HCT116 (cell line): ENCODE data around the gene POU6F1. TPM values are rescaled to one million over a fixed set of nuclear protein-coding genes. Genes with fewer than 3 reads are reported as not detected.

ENCODE experiments used
- ATAC-seq: fragments of 200-7000 bp; cut with Tn5 transposase; 2 replicates; pipeline ENCODE4 v1.9.1; 2020; ENCODE audit warnings: mild to moderate bottlenecking, moderate library complexity
- BruUV-seq: library from RNA; stranded (reverse); fragments of 400-500 nt; replicated peaks from 2 replicates; lab custom pipeline; 2021; lab: Mats Ljungman, UMichigan
- CTCF ChIA-PET: fragments of 300-600 bp; sonication (Branson Sonifier 250); formaldehyde crosslinking; loops from one replicate; lab custom pipeline; 2021; ENCODE audit warnings: antibody characterized with exemption; lab: Charles Lee
- POLR2A ChIA-PET: fragments of 300-600, 350-600 bp; sonication (Branson Sonifier 250); formaldehyde crosslinking; loops from one replicate; lab custom pipeline; 2021; ENCODE audit warnings: antibody characterized with exemption; lab: Charles Lee
- RAD21 ChIA-PET, 2 experiments: fragments of 300-600 bp; sonication (Branson Sonifier 250); formaldehyde crosslinking; loops; one replicate each; lab custom pipeline; 2023; ENCODE audit warnings: low total read pairs in 2 of 2; ENCODE audit not compliant: uncharacterized antibody in 2 of 2, unreplicated experiment in 2 of 2, low non-redundant PET in 1 of 2; lab: Charles Lee
- DNase-seq: peaks from one replicate; pipeline ENCODE4 v3.0.0-alpha.2; 2010; ENCODE audit warnings: low read depth, low spot score
- H2AFZ ChIP-seq: fragments of 200-600 bp; shearing (Covaris generic), sonication (generic); 2 replicates; pipeline ENCODE4 v1.6.1; 2017; ENCODE audit warnings: low read depth, mixed run types, mixed read lengths, antibody characterized with exemption, low read length; ENCODE audit not compliant: poor library complexity, severe bottlenecking
- H3K27ac ChIP-seq: 2 replicates; pipeline ENCODE4 v1.5.1; 2012; ENCODE audit warnings: low read depth, low read length
- H3K27me3 ChIP-seq: fragments of 200-600 bp; sonication (generic); 2 replicates; pipeline ENCODE4 v1.6.1; 2016; ENCODE audit warnings: mixed run types, low read length, mixed read lengths; ENCODE audit not compliant: insufficient read depth
- H3K36me3 ChIP-seq, 2 experiments: fragments of 200-500 bp in 1 of 2; fragments of 200-600 bp in 1 of 2; sonication (Bioruptor generic) in 1 of 2; sonication (generic) in 1 of 2; 2 replicates each; pipeline versions ENCODE4 v1.5.1 to v1.6.1; 2014 to 2016; ENCODE audit warnings: low read length in 2 of 2, inconsistent platforms in 1 of 2, mixed read lengths in 1 of 2, mixed run types in 1 of 2; ENCODE audit not compliant: insufficient read depth in 2 of 2, control insufficient read depth in 1 of 2
- H3K4me1 ChIP-seq, 2 experiments: fragments of 200-600 bp in 1 of 2; sonication (generic) in 1 of 2; 2 replicates each; pipeline versions ENCODE4 v1.5.1 to v1.6.1; 2012 to 2017; ENCODE audit warnings: low read length in 2 of 2, inconsistent platforms in 1 of 2, mild to moderate bottlenecking in 1 of 2, mixed read lengths in 1 of 2, mixed run types in 1 of 2, moderate library complexity in 1 of 2; ENCODE audit not compliant: insufficient read depth in 2 of 2, control insufficient read depth in 1 of 2
- H3K4me2 ChIP-seq: fragments of 200-600 bp; sonication (generic); 2 replicates; pipeline ENCODE4 v1.6.1; 2017; ENCODE audit warnings: mixed run types, low read length, mixed read lengths
- H3K4me3 ChIP-seq, 2 experiments: fragments of 200-600 bp in 1 of 2; sonication (generic) in 1 of 2; replicated peaks in 1 of 2; 2 replicates each; pipeline ENCODE4 v1.5.1; 2011 to 2016; ENCODE audit warnings: low read length in 2 of 2, control low read depth in 1 of 2, low read depth in 1 of 2, mild to moderate bottlenecking in 1 of 2, mixed read lengths in 1 of 2, mixed run types in 1 of 2
- H3K79me2 ChIP-seq: fragments of 200-600 bp; sonication (generic); 2 replicates; pipeline ENCODE4 v1.6.1; 2017; ENCODE audit warnings: mild to moderate bottlenecking, mixed run types, low read length, moderate library complexity, mixed read lengths; ENCODE audit not compliant: insufficient read depth
- H3K9ac ChIP-seq: fragments of 200-600 bp; sonication (generic); 2 replicates; pipeline ENCODE4 v1.6.1; 2016; ENCODE audit warnings: low read length, mixed read lengths
- H3K9me2 ChIP-seq: fragments of 200-600 bp; sonication (generic), shearing (Covaris generic); 2 replicates; pipeline ENCODE4 v1.6.1; 2017; ENCODE audit warnings: mixed run types, mild to moderate bottlenecking, moderate library complexity; ENCODE audit not compliant: insufficient read depth
- H3K9me3 ChIP-seq, 2 experiments: fragments of 200-500 bp in 1 of 2; fragments of 200-600 bp in 1 of 2; sonication (Bioruptor generic) in 1 of 2; sonication (generic) in 1 of 2; 2 replicates each; pipeline ENCODE4 v1.6.1; 2014 to 2017; ENCODE audit warnings: low read length in 2 of 2, mixed read lengths in 2 of 2, inconsistent platforms in 1 of 2, low read depth in 1 of 2, mild to moderate bottlenecking in 1 of 2, mixed run types in 1 of 2, moderate library complexity in 1 of 2; ENCODE audit not compliant: control insufficient read depth in 1 of 2, insufficient read depth in 1 of 2
- H4K20me1 ChIP-seq: fragments of 200-600 bp; sonication (generic), shearing (Covaris generic); 2 replicates; pipeline ENCODE4 v1.6.1; 2017; ENCODE audit warnings: mixed run types, mild to moderate bottlenecking, moderate library complexity; ENCODE audit not compliant: insufficient read depth
- CEBPB ChIP-seq: IDR thresholded peaks from 2 replicates; pipeline ENCODE4 v1.6.1; 2012; ENCODE audit warnings: low read depth
- EGR1 ChIP-seq: IDR thresholded peaks from 2 replicates; pipeline ENCODE4 v1.6.1; 2012; ENCODE audit warnings: low read depth
- ELF1 ChIP-seq: IDR thresholded peaks from 2 replicates; pipeline ENCODE4 v1.6.1; 2012; ENCODE audit warnings: low read depth, borderline replicate concordance
- EZH2 ChIP-seq: fragments of 200-600 bp; sonication (generic); IDR thresholded peaks from 2 replicates; pipeline ENCODE4 v1.6.1; 2017; ENCODE audit warnings: antibody characterized with exemption, mixed run types
- EZH2phosphoT487 ChIP-seq: fragments of 200-600 bp; IDR thresholded peaks from 2 replicates; pipeline ENCODE4 v1.6.1; 2018; ENCODE audit warnings: antibody characterized with exemption, borderline replicate concordance
- JUND ChIP-seq: IDR thresholded peaks from 2 replicates; pipeline ENCODE4 v1.6.1; 2012
- POLR2A ChIP-seq: IDR thresholded peaks from 2 replicates; pipeline ENCODE4 v1.7.0; 2011; ENCODE audit warnings: borderline replicate concordance; ENCODE audit not compliant: insufficient read depth, insufficient read length; ENCODE audit errors: extremely low read depth
- POLR2AphosphoS5 ChIP-seq: IDR thresholded peaks from 2 replicates; pipeline ENCODE4 v1.6.1; 2011; ENCODE audit warnings: mild to moderate bottlenecking, low read depth, low read length, moderate library complexity
- SIN3A ChIP-seq: IDR thresholded peaks from 2 replicates; pipeline ENCODE4 v1.6.1; 2012; ENCODE audit warnings: low read depth
- SP1 ChIP-seq: IDR thresholded peaks from 2 replicates; pipeline ENCODE4 v1.6.1; 2012; ENCODE audit warnings: low read depth
- TCF7L2 ChIP-seq: IDR thresholded peaks from 2 replicates; pipeline ENCODE4 v1.7.0; 2011; ENCODE audit warnings: borderline replicate concordance, inconsistent platforms; ENCODE audit not compliant: insufficient read depth, insufficient read length; ENCODE audit errors: extremely low read depth
- YY1 ChIP-seq: IDR thresholded peaks from 2 replicates; pipeline ENCODE4 v1.6.1; 2011; ENCODE audit warnings: low read length, low read depth, moderate library complexity, mild to moderate bottlenecking; ENCODE audit not compliant: insufficient replicate concordance; ENCODE audit errors: extremely low read depth
- ZFX ChIP-seq: fragments of 450-650 bp; IDR thresholded peaks from 2 replicates; pipeline ENCODE4 v1.6.1; 2017
- ZNF274 ChIP-seq: fragments of 200-500 bp; sonication (Bioruptor generic); IDR thresholded peaks from 2 replicates; pipeline ENCODE4 v1.6.1; 2014; ENCODE audit warnings: mild to moderate bottlenecking, low read depth, low read length, inconsistent platforms
- intact Hi-C: fragments of 100-400 bp; cut with micrococcal nuclease; formaldehyde crosslinking; loops from 2 replicates; pipeline ENCODE4 v1.10.0; 2022
- total RNA-seq: library from RNA; stranded (reverse); gene quantifications from one replicate; pipeline ENCODE4 v1.2.1, GENCODE V29; 2021; ENCODE audit not compliant: unreplicated experiment
- TF ChIP-seq, protein P1 (sequence below): IDR thresholded peaks from 2 replicates; pipeline ENCODE4 v1.6.1; 2012
- TF ChIP-seq, protein P2 (sequence below): IDR thresholded peaks from 2 replicates; pipeline ENCODE4 v1.6.1; 2012

Gene POU6F1
- total RNA-seq, 1 experiment from 2014 or later, result 6.4 TPM

DNA sequence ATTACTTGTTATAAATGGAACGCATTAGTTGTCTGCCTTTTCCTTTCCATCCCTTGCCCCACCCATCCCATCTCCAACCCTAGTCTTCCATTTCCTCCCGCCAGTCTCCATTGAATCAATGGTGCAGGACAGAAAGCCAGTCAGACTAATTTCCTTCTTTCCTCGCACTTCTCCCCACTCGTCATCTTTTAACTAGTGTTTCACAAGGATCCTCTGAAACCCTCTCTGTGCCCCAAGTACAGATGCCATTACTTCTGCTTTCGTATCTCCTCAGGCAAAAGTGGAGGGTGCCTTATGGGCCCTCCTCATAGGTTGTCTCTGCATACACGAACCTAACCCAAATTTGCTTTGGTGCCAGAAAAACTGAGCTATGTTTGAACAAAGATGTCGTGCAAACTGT is 25.0 kb upstream of the POU6F1 start:
- no peak overlapping the region for H3K9ac ChIP-seq
- DNase-seq (no peak), ATAC-seq (no peak)
- BruUV-seq, result TSS peak; percentile 8
- no peaks in the 10 kb centered on the region for H3K27me3 ChIP-seq
- ChIA-PET POLR2A (no interaction called here), RAD21 (interaction anchor here in 1 of 2 experiments (1.2 kb wide), 1 partner anchor 98 kb away, joined by 4 read pairs; no protein-coding TSS in a partner anchor), CTCF (interaction anchor here (1.9 kb wide), 1 partner anchor 10 kb away, joined by 7 read pairs; no protein-coding TSS in a partner anchor)
- H3K4me2 ChIP-seq, result no peak overlapping the region
- peaks cover 28% of the 10 kb centered on the region for H3K79me2 ChIP-seq
- no peak for TF ChIP-seq POLR2A
- TF ChIP-seq SIN3A, result no peak
- no peak for TF ChIP-seq ZFX
- no peak for TF ChIP-seq CEBPB
- TF ChIP-seq, protein P1, sequence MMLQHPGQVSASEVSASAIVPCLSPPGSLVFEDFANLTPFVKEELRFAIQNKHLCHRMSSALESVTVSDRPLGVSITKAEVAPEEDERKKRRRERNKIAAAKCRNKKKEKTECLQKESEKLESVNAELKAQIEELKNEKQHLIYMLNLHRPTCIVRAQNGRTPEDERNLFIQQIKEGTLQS, result no peak
- TF ChIP-seq JUND, result no peak
- no peak for TF ChIP-seq SP1
- no peak for TF ChIP-seq ELF1
- TF ChIP-seq YY1, result no peak
- no peak for TF ChIP-seq TCF7L2
- TF ChIP-seq, protein P2, sequence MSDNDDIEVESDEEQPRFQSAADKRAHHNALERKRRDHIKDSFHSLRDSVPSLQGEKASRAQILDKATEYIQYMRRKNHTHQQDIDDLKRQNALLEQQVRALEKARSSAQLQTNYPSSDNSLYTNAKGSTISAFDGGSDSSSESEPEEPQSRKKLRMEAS, result no peak
- no peak for TF ChIP-seq EZH2
- TF ChIP-seq POLR2AphosphoS5, result no peak
- no peak for TF ChIP-seq EZH2phosphoT487
- no peak for TF ChIP-seq EGR1
- no peak for TF ChIP-seq ZNF274
- no peaks in the 10 kb centered on the region; the same call in 1 of the 2 replicates for H4K20me1 ChIP-seq
- peaks cover 10 to 20% of the 10 kb centered on the region in 2 experiments for H3K4me1 ChIP-seq
- H3K4me3 ChIP-seq, result no peak overlapping the region
- no peaks in the 10 kb centered on the region for H3K9me3 ChIP-seq
- H2AFZ ChIP-seq, result no peak overlapping the region
- H3K27ac ChIP-seq, result no peak overlapping the region
- no peaks in the 10 kb centered on the region for H3K9me2 ChIP-seq
- H3K36me3 ChIP-seq, result peaks cover 40 to 45% of the 10 kb centered on the region in 2 experiments
- intact Hi-C loops, result no loop called here
